T follicular helper cell (primary cell): ENCODE results near the gene ZBTB9.
"Not testable (repeated sequence)": the region's sequence is repeated elsewhere in the genome, so short reads cannot be mapped to it uniquely, and the experiment has no call there.

ENCODE experiments used
- DNase-seq: peaks from one replicate; pipeline ENCODE4 v3.0.0-alpha.2; 2020; ENCODE audit warnings: low read depth

The ZBTB9 gene

GRCh38 chr6:33467091-33467490 is 12.7 kb downstream of the ZBTB9 start:
- no peak for DNase-seq

DNA sequence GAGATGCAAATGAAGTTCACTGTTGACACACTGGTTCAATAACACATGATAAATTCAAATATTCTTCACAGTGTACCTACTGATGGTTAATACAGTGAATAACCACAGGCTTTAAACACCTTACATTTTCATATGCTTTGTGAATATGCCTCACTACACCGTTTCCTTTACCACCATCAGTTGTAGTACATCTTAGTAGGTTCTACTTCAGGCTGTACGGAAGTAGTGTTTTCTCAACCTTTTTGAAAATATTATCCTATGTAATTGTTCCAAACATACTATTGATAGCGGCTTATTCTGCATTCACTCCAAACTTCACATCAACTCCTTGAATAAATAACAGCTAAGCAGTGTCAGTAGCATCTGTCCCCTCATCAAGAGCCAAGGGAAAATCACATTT is 15.3 kb downstream of the ZBTB9 start:
- no peak for DNase-seq

- DNase-seq = no peak
These were observed 23.5 kb downstream of the ZBTB9 start for GRCh38 chr6:33477864-33478263.

GRCh38 chr6:33481192-33481591 is 26.8 kb downstream of the ZBTB9 start:
- no peak for DNase-seq

DNA sequence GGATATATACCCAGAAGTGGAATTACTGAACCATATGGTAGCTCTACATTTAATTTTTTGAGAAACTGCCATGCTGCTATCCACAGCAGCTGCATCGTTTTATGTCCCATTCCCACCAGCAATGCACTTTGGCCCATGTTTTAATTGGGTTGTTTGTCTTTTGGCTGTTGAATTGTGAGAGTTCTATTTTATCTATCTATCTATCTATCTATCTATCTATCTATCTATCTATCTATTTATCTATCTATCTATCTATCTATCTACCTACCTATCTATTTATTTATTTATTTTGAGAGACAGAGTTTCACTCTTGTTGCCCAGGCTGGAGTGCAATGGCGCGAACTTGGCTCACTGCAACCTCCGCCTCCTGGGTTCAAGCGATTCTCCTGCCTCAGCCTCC is 28.2 kb downstream of the ZBTB9 start:
- DNase-seq = not testable (repeated sequence)

- DNase-seq = no peak
These were observed 29.3 kb downstream of the ZBTB9 start for GRCh38 chr6:33483678-33484077.

- not testable (repeated sequence) for DNase-seq
These were observed 30.4 kb downstream of the ZBTB9 start for GRCh38 chr6:33484673-33485262.

DNA sequence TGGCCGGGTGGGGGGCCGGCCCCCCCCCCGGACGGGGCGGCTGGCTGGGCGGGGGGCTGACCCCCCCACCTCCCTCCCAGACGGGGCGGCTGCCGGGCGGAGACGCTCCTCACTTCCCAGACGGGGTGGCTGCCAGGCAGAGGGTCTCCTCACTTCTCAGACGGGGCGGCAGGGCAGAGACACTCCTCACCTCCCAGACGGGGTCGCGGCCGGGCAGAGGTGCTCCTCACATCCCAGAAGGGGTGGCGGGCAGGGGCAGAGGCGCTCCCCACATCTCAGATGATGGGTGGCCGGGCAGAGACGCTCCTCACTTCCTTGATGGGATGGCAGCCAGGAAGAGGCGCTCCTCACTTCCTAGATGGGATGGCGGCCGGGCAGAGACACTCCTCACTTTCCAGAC is 31.3 kb downstream of the ZBTB9 start:
- DNase-seq = not testable (repeated sequence)

DNA sequence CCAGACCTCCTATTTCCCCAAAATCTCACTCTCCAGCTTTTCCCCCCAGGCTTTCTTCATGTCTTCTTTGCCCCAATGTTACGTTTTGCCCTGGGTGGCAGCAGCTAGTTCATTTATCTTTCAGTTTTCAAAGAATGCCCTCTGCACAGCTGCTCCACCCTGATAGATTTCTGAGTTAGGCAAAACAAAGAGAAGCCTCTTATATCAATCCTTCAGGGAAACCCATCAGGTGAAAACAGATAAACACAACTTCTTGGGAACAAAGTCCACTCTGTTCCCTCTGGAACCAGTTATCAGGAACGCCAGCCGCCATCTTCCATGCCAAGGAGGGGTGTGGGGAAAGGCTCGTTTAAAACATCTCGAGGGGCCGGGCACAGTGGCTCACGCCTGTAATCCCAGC is 34.0 kb downstream of the ZBTB9 start:
- DNase-seq = no peak

DNA sequence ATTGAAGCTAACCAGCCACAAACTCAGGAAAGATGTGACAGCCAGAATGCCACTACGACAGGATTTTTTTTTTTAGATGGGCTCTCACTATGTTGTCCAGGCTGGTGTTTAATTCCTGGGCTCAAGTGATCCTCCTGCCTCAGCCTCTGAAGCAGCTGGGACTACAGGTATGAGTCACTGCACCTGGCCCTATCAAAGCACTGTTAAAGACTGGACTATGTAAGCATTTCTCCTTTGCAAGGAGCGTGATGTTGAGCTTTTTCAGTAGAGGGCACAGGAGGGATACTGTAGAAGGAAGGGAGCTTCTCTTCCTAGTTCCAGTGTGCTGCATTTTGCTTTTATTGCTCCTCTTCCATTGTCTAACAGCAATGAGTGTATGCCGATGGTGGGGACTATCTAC is 35.8 kb downstream of the ZBTB9 start:
- no peak for DNase-seq

DNA sequence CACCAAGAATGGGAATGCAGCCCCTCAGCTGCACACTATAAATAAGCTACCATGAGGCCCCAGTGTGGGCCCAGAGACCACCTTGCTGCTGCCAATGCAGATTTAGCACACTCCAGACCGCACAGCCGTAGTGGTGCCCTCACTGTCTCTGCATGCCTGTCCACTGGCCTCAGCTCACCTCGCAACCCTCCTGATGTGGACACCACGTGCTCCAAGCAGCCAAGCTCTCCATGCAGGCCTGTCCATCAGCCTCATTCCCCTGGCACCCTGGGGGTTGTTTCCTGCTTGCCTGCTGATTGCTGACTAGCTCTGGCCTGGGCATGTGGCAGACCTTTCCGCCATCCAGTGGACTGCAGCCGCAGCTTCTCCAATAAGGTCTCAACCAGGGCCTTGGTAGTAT is 36.2 kb downstream of the ZBTB9 start:
- no peak for DNase-seq

DNA sequence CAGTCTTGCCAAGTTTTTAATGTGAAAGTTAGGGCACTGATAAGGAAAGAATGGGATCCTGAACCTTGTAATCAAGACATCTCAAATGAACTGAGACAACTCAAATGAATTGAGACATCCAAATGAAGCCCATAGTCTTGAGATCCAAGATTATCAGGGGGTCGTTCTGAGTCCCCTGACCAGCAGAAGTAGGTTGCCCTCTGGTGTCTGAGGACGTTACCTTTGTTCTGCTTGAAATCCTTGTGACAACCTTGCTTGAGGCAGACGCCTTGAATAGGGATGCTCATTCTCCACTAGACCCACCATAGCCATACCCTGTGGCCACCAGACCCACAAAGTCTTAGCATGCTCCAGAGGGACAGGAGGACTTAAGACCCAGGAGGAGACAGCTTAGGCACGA is 37.7 kb downstream of the ZBTB9 start:
- no peak for DNase-seq

GRCh38 chr6:33497157-33497556 is 42.8 kb downstream of the ZBTB9 start:
- no peak for DNase-seq

GRCh38 chr6:33502486-33502885 is 48.1 kb downstream of the ZBTB9 start:
- DNase-seq = no peak

DNA sequence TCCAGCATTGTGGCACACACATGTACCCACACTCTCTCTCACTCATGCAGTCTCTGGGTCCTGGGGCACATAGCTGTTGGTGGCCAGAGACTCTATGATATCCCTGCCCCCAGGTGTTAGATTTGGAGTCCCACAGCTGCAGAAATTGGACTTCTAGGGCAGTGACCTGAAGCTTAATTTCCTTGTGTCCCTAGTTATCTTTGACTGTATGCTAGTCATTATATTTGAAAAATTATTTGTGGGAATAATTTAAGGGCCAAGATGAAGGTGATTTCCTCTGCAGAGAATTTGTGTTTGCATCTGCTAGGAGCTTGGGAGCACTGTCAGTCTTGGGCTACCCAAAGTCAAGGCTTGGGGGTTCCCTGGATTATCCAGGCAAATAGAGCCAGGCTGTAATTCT is 50.1 kb downstream of the ZBTB9 start:
- DNase-seq = no peak

- no peak for DNase-seq
These were observed 51.4 kb downstream of the ZBTB9 start for GRCh38 chr6:33505548-33506370.
